ENCODE results near the gene EDRF1. TPM values are rescaled to one million over a fixed set of nuclear protein-coding genes. Genes with fewer than 3 reads are reported as not detected.

EDRF1 gene
- total and polyA plus RNA-seq, 2 of the 13 experiments (the other 11 are each of a cell fraction or from before 2014, with no cell fraction given): 16.9 to 26.7 TPM

DNA sequence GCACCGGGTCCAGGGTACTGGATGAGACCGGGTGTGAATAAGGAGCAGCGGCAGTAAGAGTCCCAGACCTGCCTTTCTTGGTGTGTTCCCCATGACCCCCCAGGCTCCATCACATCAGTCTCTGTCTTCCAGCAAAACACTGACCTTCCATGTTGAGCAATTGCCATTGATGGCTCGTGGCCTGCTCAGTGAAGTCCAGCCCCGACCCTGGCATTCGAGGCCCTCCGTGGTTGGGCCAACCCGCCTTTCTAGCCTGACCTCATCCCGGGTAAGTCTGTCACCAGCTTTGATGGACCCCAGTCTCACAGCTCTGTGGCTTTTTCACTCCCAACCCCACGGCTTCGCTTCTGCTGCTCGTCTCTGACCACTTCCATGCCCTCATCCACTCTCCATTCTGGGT lies 49.7 kb downstream of the EDRF1 start (continued):
- TF ChIP-seq, protein P1, sequence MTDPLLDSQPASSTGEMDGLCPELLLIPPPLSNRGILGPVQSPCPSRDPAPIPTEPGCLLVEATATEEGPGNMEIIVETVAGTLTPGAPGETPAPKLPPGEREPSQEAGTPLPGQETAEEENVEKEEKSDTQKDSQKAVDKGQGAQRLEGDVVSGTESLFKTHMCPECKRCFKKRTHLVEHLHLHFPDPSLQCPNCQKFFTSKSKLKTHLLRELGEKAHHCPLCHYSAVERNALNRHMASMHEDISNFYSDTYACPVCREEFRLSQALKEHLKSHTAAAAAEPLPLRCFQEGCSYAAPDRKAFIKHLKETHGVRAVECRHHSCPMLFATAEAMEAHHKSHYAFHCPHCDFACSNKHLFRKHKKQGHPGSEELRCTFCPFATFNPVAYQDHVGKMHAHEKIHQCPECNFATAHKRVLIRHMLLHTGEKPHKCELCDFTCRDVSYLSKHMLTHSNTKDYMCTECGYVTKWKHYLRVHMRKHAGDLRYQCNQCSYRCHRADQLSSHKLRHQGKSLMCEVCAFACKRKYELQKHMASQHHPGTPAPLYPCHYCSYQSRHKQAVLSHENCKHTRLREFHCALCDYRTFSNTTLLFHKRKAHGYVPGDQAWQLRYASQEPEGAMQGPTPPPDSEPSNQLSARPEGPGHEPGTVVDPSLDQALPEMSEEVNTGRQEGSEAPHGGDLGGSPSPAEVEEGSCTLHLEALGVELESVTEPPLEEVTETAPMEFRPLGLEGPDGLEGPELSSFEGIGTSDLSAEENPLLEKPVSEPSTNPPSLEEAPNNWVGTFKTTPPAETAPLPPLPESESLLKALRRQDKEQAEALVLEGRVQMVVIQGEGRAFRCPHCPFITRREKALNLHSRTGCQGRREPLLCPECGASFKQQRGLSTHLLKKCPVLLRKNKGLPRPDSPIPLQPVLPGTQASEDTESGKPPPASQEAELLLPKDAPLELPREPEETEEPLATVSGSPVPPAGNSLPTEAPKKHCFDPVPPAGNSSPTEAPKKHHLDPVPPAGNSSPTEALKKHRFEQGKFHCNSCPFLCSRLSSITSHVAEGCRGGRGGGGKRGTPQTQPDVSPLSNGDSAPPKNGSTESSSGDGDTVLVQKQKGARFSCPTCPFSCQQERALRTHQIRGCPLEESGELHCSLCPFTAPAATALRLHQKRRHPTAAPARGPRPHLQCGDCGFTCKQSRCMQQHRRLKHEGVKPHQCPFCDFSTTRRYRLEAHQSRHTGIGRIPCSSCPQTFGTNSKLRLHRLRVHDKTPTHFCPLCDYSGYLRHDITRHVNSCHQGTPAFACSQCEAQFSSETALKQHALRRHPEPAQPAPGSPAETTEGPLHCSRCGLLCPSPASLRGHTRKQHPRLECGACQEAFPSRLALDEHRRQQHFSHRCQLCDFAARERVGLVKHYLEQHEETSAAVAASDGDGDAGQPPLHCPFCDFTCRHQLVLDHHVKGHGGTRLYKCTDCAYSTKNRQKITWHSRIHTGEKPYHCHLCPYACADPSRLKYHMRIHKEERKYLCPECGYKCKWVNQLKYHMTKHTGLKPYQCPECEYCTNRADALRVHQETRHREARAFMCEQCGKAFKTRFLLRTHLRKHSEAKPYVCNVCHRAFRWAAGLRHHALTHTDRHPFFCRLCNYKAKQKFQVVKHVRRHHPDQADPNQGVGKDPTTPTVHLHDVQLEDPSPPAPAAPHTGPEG (CRISPR knock-in tag; IDR thresholded peaks at IDR 0.05): no peak
- TF ChIP-seq ZNF850 (CRISPR knock-in tag; conservative IDR thresholded peaks at IDR 0.05) (no peak), RXRA (CRISPR knock-in tag; IDR thresholded peaks at IDR 0.05) (no peak), SP2 (CRISPR knock-in tag; IDR thresholded peaks at IDR 0.05) (no peak), POGK (CRISPR knock-in tag; conservative IDR thresholded peaks at IDR 0.05) (no peak), CHCHD3 (CRISPR knock-in tag; IDR thresholded peaks at IDR 0.05) (no peak)
- TF ChIP-seq, protein P2, sequence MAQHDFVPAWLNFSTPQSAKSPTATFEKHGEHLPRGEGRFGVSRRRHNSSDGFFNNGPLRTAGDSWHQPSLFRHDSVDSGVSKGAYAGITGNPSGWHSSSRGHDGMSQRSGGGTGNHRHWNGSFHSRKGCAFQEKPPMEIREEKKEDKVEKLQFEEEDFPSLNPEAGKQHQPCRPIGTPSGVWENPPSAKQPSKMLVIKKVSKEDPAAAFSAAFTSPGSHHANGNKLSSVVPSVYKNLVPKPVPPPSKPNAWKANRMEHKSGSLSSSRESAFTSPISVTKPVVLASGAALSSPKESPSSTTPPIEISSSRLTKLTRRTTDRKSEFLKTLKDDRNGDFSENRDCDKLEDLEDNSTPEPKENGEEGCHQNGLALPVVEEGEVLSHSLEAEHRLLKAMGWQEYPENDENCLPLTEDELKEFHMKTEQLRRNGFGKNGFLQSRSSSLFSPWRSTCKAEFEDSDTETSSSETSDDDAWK (CRISPR knock-in tag; IDR thresholded peaks at IDR 0.05): no peak
- TF ChIP-seq, protein P3, sequence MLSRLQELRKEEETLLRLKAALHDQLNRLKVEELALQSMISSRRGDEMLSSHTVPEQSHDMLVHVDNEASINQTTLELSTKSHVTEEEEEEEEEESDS (CRISPR knock-in tag; IDR thresholded peaks at IDR 0.05; ENCODE audit: borderline replicate concordance): no peak

Data from HepG2 (cell line).